ENCODE data around the gene DDX27. TPM values are rescaled to one million over a fixed set of nuclear protein-coding genes. Genes with fewer than 3 reads are reported as not detected.
A peak's percentile ranks its signal among the peaks of the same experiment; 100 is the strongest.
"Not testable (repeated sequence)": the region's sequence is repeated elsewhere in the genome, so short reads cannot be mapped to it uniquely, and the experiment has no call there.

DDX27 gene
- total RNA-seq, 1 donor from 2014 or later = 15.8 TPM

- DNase-seq (ENCODE audit: missing footprints); ATAC-seq; intact Hi-C loops (cut with DNase I): not testable (repeated sequence)
These were observed 26.2 kb upstream of the DDX27 start for GRCh38 chr20:49192944-49193518.

GRCh38 chr20:49199729-49200293, 19.4 kb upstream of the DDX27 start:
- DNase-seq (ENCODE audit: missing footprints) = no peak
- no peak for ATAC-seq
- intact Hi-C loops (cut with DNase I) = no loop called here

- intact Hi-C loops (cut with DNase I) = no loop called here
- DNase-seq (ENCODE audit: missing footprints) (no peak), ATAC-seq (no peak)
These were observed 16.2 kb upstream of the DDX27 start for GRCh38 chr20:49203011-49203410.

DNA sequence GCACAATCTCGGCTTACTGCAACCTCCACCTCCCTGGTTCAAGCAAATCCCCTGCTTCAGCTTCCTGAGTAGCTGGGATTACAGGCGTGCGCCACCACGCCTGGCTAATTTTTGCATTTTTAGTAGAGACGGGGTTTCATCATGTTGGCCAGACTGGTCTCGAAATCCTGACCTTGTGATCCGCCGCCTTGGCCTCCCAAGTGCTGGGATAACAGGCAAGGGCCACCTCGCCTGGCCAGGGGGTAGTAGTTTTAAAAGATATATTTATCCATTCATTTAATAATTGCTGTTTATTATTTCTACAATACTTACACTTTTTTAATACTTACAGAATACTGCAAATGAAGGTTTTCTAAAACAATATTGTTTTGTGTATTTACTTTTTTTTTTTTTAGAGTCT, 15.5 kb upstream of the DDX27 start:
- ATAC-seq (no peak), DNase-seq (ENCODE audit: missing footprints) (no peak)
- intact Hi-C loops (cut with DNase I) = no loop called here

DNA sequence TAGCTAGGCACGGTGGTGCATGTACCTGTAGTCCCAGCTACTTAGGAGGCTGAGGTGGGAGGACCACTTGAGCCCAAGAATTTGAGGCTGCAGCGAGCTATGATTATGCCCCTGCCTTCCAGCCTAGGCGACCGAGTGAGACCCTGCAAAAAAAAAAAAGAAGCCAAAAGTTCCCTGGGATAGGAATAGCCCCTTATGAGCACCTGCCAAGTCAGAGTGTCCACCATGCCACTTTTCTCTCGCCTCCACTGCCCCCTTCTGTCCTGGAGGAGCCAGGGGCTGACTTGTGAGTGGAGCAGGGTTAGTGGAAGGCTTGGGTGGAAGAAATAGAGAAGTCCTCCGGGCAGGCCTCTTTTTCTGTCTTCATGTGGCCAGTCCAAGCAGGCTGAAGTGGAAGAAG, 12.1 kb upstream of the DDX27 start:
- intact Hi-C loops (cut with DNase I) = no loop called here
- DNase-seq (ENCODE audit: missing footprints) = peak; percentile 45

DNA sequence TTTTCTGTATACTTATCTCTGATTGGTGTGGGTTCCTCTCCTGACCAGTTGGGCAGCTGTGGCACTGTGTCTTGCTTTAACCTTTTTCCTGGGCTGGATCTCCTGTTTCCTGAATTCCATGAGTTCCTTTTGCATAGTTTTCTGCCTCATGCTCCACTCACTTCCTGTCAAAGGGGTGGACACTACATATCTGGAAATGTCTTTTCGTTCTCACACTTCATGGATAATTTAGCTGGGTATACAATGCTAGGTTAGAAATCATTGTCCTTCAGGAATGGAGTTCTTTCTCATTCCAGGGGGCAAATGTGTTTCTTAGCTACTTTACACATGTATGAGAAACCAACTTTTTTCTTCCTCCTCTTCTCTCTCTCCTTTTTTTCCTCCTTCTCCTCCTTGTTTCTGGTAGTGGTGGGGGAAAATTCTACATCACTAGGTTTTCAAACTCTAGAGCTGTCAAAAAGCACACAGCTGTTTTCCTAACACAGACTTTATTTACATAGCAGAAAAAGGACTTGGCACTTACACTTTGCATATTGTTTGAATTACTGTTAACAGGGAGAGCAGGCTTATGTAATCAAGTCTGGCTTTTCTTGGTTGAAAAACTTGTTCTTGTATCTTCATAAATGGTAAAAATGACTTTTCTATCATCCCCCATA, 9.0 kb upstream of the DDX27 start:
- intact Hi-C loops (cut with DNase I) = no loop called here
- DNase-seq (ENCODE audit: missing footprints) (no peak), ATAC-seq (no peak)

More for the DNA sequence above, 12.1 kb upstream of the DDX27 start:
- no peak for ATAC-seq

- no peak for ATAC-seq
- DNase-seq (ENCODE audit: missing footprints) = no peak
- intact Hi-C loops (cut with DNase I) = no loop called here
These were observed 8.5 kb upstream of the DDX27 start for GRCh38 chr20:49210757-49211110.

DNA sequence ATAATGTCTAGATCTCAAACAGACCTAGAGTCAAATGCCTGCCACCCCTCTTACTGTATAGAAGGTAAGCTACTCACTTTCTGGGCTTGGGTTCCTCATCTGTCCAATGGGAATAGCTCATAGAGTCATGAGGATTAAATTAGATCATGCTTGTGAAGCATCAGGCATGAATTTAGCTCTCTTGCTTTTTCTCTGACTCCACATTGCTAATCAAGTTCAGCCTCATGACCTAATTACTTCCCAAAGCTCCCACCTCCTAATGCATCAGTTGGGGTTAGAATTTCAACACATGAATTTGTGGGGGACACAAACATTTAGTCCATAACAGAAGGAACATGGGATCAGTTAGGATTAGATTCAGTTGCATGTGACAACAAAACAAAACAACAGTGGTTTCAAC, 4.6 kb upstream of the DDX27 start:
- ATAC-seq = no peak
- intact Hi-C loops (cut with DNase I) = no loop called here
- no peak for DNase-seq (ENCODE audit: missing footprints)

DNA sequence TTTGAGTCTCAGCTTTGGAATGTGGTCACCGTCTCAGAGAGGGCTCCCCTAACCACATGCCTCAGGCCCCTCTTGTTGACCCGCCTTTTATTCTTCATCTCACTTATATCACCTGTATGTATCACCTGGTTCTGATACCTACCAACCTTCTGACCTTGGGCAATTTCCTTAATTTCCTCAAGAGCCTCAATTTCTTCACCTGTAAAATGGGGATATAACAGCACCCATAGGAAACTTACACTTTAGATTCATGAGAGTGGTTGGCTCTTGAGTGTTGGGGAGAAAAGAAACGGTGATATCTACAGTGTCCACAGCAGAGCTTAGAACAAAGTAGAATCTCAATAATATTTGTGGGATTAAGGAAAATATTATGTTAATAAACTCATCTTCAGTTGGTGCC, 4.0 kb upstream of the DDX27 start:
- intact Hi-C loops (cut with DNase I) = no loop called here
- DNase-seq (ENCODE audit: missing footprints) (no peak), ATAC-seq (no peak)

GRCh38 chr20:49216991-49217578, 2.1 kb upstream of the DDX27 start:
- ATAC-seq (peak; percentile 57), DNase-seq (ENCODE audit: missing footprints) (peak; percentile 94)
- intact Hi-C loops (cut with DNase I) = loop anchor here (1.0 kb wide), 1 partner anchor 84 kb away; no protein-coding TSS in a partner anchor

DNA sequence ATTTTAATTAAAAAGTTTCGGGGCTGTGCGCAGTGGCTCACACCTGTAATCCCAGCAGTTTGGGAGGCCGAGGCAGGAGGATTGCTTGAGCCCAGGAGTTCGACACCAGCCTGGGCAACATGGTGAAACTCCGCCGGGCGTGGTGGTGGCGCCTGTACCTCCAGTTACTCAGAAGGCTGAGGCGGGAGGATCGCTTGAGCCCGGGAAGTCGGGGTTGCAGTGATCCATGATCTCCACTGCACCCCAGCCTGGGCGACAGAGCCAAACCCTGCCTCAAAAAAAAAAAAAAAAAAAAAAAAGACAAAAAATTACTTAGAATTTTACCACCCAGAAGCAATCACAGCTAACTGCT, 501 bp upstream of the DDX27 start:
- peak; percentile 67 for DNase-seq (ENCODE audit: missing footprints)
- intact Hi-C loops (cut with DNase I) = loop anchor here (2.0 kb wide), 1 partner anchor 30 kb away; the partner anchor contains the start of gene STAU1
- not testable (repeated sequence) for ATAC-seq

- DNase-seq (ENCODE audit: missing footprints) = peak; percentile 52
- ATAC-seq = peak; percentile 1
- intact Hi-C loops (cut with DNase I) = loop anchor here (2.0 kb wide), 1 partner anchor 31 kb away; the partner anchor contains the start of gene STAU1
These were observed 962 bp downstream of the DDX27 start for GRCh38 chr20:49219924-49220831.

DNA sequence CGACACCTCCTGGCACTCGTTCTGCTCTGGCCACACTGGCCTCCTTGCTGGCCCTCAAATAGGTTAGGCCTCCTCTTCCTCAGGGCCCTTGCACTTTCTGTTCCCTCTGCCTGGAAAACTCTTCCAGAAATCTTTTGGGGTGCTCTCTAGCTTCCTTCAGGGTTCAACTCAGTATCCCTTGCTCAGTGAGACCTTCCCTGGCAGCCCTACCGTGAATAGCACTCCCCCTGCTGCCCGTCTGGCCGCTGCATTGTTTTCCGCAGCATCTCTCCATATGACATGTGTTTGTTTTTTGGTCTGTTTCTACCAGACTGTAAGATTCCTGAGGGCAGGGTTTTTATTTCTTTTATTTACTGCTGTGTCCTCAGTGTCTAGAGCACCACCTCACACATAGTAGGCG, 6.7 kb downstream of the DDX27 start:
- no peak for DNase-seq (ENCODE audit: missing footprints)
- ATAC-seq = no peak
- intact Hi-C loops (cut with DNase I) = no loop called here

GRCh38 chr20:49228676-49229075, 9.5 kb downstream of the DDX27 start:
- intact Hi-C loops (cut with DNase I) = no loop called here
- ATAC-seq (no peak), DNase-seq (ENCODE audit: missing footprints) (no peak)

DNA sequence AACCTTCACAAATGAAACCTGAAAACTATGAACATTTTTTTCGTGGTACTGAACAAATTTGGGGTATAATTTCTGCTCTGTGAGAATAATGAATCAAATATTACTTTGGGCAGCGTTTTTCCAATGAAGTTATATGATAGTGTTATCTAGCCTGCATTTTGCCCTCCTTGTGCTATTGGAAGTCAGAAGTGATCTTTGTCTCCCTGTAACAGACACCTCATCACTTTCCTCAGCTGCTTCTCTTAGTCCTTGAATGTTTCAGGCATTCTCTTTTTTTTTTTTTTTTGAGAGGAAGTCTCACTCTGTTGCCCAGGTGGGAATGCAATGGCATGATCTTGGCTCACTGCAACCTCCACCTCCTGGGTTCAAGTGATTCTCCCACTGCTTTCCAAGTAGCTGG, 10.2 kb downstream of the DDX27 start:
- ATAC-seq (no peak), DNase-seq (ENCODE audit: missing footprints) (no peak)
- intact Hi-C loops (cut with DNase I) = no loop called here

DNA sequence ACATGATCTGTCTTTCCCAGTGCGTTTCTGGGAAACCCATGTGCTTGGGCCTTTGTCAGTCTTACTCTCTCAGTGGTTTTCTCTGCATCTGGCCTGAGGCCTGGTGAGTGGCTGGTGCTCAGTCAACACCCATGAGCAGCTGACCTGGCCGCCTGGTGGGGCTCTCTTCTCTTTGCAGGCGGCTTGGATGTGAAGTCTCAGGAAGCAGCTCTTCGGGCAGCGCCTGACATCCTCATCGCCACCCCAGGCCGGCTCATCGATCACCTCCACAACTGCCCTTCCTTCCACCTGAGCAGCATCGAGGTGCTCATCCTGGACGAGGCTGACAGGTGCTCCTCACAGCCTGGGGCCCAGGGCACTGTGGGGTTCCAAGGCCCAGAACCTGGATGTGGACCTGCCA, 10.8 kb downstream of the DDX27 start:
- ATAC-seq = no peak
- DNase-seq (ENCODE audit: missing footprints) = no peak
- intact Hi-C loops (cut with DNase I) = no loop called here

- DNase-seq (ENCODE audit: missing footprints) (peak; percentile 68), ATAC-seq (peak; percentile 61)
- intact Hi-C loops (cut with DNase I) = no loop called here
These were observed 11.4 kb downstream of the DDX27 start for GRCh38 chr20:49230561-49231133.

- intact Hi-C loops (cut with DNase I) = no loop called here
- DNase-seq (ENCODE audit: missing footprints) = no peak
- no peak for ATAC-seq
These were observed 12.3 kb downstream of the DDX27 start for GRCh38 chr20:49231471-49231870.

DNA sequence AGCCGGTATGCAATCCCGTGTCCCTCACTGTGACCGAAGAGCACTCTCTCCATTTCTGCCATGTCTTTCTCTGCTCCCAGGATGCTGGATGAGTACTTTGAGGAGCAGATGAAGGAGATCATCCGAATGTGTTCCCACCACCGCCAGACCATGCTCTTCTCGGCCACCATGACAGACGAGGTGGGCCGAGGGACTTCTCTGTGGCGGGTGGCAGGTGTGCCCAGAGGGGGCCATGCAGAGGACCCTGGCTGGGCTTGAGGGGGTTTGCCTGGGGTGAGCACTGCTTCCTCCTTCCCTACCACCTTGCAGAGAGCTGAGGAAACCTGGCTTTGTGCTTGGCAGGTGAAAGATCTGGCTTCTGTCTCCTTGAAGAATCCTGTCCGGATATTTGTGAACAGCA, 14.0 kb downstream of the DDX27 start:
- intact Hi-C loops (cut with DNase I) = no loop called here

More for the DNA sequence above, 14.0 kb downstream of the DDX27 start:
- ATAC-seq (no peak), DNase-seq (ENCODE audit: missing footprints) (no peak)
